Glutamatergic neuron (in vitro differentiated cells): ENCODE results near the gene FUBP3. TPM values are rescaled to one million over a fixed set of nuclear protein-coding genes. Genes with fewer than 3 reads are reported as not detected.
A peak's percentile ranks its signal among the peaks of the same experiment; 100 is the strongest.

Experiments used
- DNase-seq: peaks from one replicate; pipeline ENCODE4 v3.0.0; 2022
- H3K27ac Mint-ChIP-seq: one replicate; pipeline ENCODE4 v1.8.0; 2020; ENCODE audit warnings: mild to moderate bottlenecking, mixed read lengths, inconsistent platforms; ENCODE audit not compliant: unreplicated experiment
- H3K27me3 Mint-ChIP-seq: one replicate; pipeline ENCODE4 v1.8.0; 2020; ENCODE audit warnings: mild to moderate bottlenecking, moderate library complexity, mixed read lengths, inconsistent platforms; ENCODE audit not compliant: unreplicated experiment
- H3K36me3 Mint-ChIP-seq: one replicate; pipeline ENCODE4 v1.8.0; 2020; ENCODE audit warnings: mild to moderate bottlenecking, mixed read lengths, inconsistent platforms; ENCODE audit not compliant: unreplicated experiment
- H3K4me1 Mint-ChIP-seq: one replicate; pipeline ENCODE4 v1.8.0; 2020; ENCODE audit warnings: mild to moderate bottlenecking, low read depth, mixed read lengths, inconsistent platforms; ENCODE audit not compliant: unreplicated experiment
- H3K4me3 Mint-ChIP-seq: one replicate; pipeline ENCODE4 v1.8.0; 2020; ENCODE audit warnings: mild to moderate bottlenecking, mixed read lengths, inconsistent platforms; ENCODE audit not compliant: unreplicated experiment
- H3K9me3 Mint-ChIP-seq: one replicate; pipeline ENCODE4 v1.8.0; 2020; ENCODE audit warnings: mild to moderate bottlenecking, moderate library complexity, mixed read lengths, inconsistent platforms; ENCODE audit not compliant: unreplicated experiment
- long read RNA-seq: library from polyadenylated mRNA; unstranded; transcript quantifications from one replicate; pipeline ENCODE4 v2.0.0, GENCODE V29; 2020; ENCODE audit not compliant: unreplicated experiment
- total RNA-seq: library from RNA; stranded (reverse); fragmentation: NEBNext Ultra II Directional; extraction: Animal tissue kit (Norgen Biotek cat#: 25700); gene quantifications from one replicate; pipeline ENCODE4 v1.2.1, GENCODE V29; 2021; ENCODE audit not compliant: unreplicated experiment
- TF ChIP-seq, protein P1 (sequence below): fragments of 200-600 bp; sonication (generic); IDR thresholded peaks from one replicate; pipeline ENCODE4 v1.5.0; 2021; ENCODE audit not compliant: partially characterized antibody, unreplicated experiment

The FUBP3 gene
- 76.8 TPM for total RNA-seq
- long read RNA-seq, partial matches to known transcripts: 1 of 9 reads
- long read RNA-seq, other reads (novel, unspliced or antisense): 4 of 9 reads

GRCh38 chr9:130578865-130579737, at the start of gene FUBP3:
TSS of gene FUBP3 (plus strand) at chr9:130579577. CDS start at chr9:130579681, 104 bp downstream.
- H3K36me3 Mint-ChIP-seq: no peaks in the 10 kb centered on the region
- DNase-seq: peak; percentile 96
- H3K4me3 Mint-ChIP-seq: peak within 1 kb of the TSS; percentile 95
- H3K27ac Mint-ChIP-seq: peak within 1 kb of the TSS; percentile 77
- TF ChIP-seq, protein P1, sequence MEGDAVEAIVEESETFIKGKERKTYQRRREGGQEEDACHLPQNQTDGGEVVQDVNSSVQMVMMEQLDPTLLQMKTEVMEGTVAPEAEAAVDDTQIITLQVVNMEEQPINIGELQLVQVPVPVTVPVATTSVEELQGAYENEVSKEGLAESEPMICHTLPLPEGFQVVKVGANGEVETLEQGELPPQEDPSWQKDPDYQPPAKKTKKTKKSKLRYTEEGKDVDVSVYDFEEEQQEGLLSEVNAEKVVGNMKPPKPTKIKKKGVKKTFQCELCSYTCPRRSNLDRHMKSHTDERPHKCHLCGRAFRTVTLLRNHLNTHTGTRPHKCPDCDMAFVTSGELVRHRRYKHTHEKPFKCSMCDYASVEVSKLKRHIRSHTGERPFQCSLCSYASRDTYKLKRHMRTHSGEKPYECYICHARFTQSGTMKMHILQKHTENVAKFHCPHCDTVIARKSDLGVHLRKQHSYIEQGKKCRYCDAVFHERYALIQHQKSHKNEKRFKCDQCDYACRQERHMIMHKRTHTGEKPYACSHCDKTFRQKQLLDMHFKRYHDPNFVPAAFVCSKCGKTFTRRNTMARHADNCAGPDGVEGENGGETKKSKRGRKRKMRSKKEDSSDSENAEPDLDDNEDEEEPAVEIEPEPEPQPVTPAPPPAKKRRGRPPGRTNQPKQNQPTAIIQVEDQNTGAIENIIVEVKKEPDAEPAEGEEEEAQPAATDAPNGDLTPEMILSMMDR: no peak
- peaks cover 12% of the 10 kb centered on the region for H3K4me1 Mint-ChIP-seq
- H3K27me3 Mint-ChIP-seq: no peaks in the 10 kb centered on the region
- H3K9me3 Mint-ChIP-seq: no peaks in the 10 kb centered on the region

GRCh38 chr9:130530938-130531337, 48.4 kb upstream of the FUBP3 start:
- H3K4me1 Mint-ChIP-seq: peaks cover 19% of the 10 kb centered on the region
- H3K27me3 Mint-ChIP-seq: no peaks in the 10 kb centered on the region
- H3K9me3 Mint-ChIP-seq: peaks cover 2% of the 10 kb centered on the region
- no peak overlapping the region for H3K4me3 Mint-ChIP-seq
- TF ChIP-seq, protein P1: no peak
- no peak for DNase-seq
- no peaks in the 10 kb centered on the region for H3K36me3 Mint-ChIP-seq
- H3K27ac Mint-ChIP-seq: no peak overlapping the region

DNA sequence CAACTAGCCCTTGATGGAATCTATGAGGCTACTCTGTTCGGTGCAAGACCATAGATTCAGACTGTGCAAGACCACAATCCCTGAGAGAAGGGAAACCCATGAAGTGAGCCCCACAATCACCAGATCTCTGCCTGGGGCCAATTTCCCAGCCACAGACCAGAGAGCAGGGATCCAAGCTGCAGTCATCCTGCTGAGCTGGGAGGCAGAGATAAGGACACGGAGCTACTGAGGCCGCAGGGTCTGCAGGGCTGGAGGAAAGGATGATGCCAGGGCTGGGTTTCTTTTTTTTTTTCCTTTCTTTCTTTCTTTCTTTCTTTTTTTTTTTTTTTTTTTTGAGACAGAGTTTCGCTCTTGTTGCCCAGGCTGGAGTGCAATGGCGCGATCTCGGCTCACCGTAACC, 47.7 kb upstream of the FUBP3 start:
- H3K27ac Mint-ChIP-seq: no peak overlapping the region
- no peak for DNase-seq
- H3K4me1 Mint-ChIP-seq: peaks cover 20% of the 10 kb centered on the region
- H3K9me3 Mint-ChIP-seq: peaks cover 2% of the 10 kb centered on the region
- no peak overlapping the region for H3K4me3 Mint-ChIP-seq
- H3K36me3 Mint-ChIP-seq: no peaks in the 10 kb centered on the region
- TF ChIP-seq, protein P1: no peak
- H3K27me3 Mint-ChIP-seq: no peaks in the 10 kb centered on the region

DNA sequence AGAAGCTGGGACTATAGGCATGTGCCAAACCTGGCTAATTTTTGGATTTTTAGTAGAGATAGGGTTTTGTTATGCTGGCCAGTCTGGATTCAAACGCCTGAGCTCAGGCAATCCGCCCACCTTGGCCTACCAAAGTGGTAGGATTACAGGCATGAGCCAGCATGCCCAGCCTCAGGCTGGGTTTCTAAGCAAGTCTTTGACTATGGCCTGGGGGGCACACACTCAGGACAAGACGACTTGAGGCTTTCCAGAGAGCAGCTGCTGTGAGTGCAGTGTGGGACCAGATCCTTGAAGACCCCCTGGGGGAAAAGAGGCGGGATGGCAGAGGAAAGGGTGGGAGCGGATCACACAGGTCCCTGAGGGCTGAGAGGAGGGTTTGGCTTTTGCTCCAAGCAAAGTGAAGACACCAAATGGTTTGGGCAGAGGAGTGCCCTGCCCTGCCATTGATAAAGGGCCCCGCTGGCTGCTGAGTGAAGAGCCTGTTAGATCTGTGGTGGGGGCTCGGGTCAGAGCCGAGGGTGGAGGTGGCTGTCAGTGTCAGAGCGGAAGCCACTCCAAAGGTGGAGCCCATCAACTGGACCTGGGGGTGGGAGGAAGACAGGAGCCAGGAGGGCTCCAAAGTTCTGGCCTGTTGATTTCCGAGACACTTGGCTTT, 46.8 kb upstream of the FUBP3 start:
- Mint-ChIP-seq H3K27ac (no peak overlapping the region), H3K4me1 (peaks cover 17% of the 10 kb centered on the region)
- DNase-seq: no peak

More for the DNA sequence above, 46.8 kb upstream of the FUBP3 start:
- TF ChIP-seq, protein P1: no peak
- Mint-ChIP-seq H3K9me3 (peaks cover 4% of the 10 kb centered on the region), H3K27me3 (no peaks in the 10 kb centered on the region), H3K36me3 (no peaks in the 10 kb centered on the region), H3K4me3 (peak overlapping the region; percentile 48)
